Measurements from ENCODE around the gene PIP4K2B.

PIP4K2B gene

DNA sequence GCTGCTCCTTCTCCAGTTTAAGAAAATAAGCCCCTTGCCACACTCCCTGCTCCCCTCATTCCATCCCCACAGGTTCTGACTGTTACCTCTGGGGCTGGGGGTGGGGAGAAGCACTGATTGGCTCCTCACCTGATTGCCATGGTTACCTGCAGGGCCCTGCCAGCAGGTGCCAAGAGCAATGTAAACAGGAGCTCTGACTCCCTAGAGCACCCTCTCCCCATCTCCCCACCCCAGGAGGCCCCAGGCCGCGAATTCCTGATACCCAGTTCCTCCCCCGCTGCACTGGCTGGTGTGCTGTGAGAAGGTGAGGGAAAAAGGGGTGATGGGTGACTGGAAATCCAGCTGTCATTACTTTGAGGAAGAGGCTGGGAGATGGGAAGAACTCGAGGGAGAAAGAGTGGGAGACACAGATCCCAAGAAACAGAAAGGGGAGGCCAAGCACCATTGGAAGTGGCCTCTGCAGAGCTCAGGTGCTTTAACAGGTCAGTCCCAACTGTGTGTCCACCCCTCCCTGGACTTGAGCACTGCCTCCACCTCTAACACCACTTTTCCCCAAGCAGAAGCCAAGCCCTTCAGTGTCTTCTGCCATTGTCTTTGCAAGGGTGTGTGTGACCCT, 55.7 kb downstream of the PIP4K2B start:
- DNase-seq (ENCODE audit: low read depth), result no peak

- peak; percentile 56 for DNase-seq (ENCODE audit: low read depth)
Observed at GRCh38 chr17:38742411-38743308, 56.7 kb downstream of the PIP4K2B start.

DNA sequence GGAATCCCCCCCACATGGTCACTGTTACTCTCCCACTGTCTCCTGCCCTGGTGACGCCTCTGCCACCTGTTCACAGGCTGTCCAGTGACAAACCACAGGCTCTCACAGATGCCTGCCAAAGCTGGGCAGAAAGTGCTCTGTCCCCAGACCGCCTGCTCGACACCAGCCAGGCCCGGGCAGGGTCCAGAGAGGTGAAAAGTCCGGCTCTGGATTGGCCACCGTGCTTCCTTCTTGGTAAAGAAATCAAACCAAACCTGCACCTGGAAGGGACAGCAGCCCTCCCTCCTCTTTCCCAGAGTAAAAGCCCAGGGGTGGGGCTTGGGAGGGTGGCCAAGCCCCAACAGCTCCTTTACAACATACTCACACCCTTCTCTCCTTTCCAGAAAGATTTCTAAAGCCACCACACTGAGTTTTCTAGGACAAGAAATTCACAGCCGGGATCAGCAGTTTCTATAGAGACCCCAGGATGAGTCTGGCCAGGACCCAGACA, 57.4 kb downstream of the PIP4K2B start:
- DNase-seq (ENCODE audit: low read depth), result no peak

GRCh38 chr17:38741461-38741860, 57.9 kb downstream of the PIP4K2B start:
- DNase-seq (ENCODE audit: low read depth), result no peak

DNA sequence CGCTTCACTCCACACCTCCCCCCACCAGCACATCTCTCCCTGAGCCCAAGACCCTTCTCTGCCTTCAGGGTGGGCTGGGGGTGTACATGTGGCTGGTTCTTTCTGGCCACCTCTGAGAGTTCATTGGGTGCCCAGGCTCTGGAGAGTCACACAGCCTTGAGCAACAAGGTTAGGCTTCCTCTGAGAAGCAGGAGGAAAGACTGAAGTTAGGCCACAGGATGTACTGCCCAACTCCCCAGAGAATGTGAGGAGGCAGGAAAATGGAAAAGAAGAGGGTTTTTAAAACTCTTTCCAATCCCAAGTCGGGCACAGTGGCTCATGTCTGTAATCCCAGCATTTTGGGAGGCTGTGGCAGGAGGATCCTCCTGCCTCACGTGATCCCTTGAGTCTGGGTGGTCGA, 58.5 kb downstream of the PIP4K2B start:
- no peak for DNase-seq (ENCODE audit: low read depth)

DNA sequence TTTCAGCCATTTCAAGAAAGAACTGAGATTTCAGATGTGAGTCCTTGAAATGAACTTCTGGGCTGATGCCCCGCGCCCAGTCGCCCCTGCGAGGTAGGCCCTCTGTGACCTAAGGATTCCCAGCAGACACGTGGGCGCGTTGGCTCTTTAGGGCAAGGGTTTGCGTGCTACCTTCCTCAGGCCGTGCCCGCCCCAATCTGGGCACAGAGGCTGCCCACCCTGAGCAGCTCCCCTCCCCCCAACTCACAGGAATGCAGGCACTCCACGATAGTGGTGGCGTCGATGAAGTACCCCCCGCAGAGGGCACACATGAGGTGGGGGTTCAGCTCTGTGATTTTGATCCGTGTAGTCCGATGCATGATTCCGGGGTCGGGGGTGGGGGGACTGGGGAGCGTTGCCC, 59.3 kb downstream of the PIP4K2B start:
- DNase-seq (ENCODE audit: low read depth), result no peak

- DNase-seq (ENCODE audit: low read depth), result no peak
Observed at GRCh38 chr17:38739305-38739704, 60.1 kb downstream of the PIP4K2B start.

DNA sequence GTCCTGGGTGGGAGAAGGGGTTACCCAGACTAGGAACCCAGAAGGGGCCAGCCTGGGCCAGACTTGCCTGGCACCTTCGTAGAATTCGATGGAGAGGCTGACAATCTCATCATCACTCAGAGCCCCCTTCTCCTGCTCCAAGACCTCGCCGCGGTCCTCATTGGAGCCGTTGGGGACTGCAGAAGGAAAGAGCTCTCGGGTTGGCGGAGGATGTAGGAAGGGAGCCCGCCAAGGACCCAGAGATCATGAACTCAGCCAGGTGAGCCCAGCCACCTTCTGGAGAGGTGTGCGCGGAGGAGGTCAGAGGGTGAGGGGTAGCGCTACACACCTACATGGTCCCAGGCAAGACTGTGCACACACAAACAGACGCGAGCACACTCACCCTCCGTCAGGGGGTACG, 60.7 kb downstream of the PIP4K2B start:
- DNase-seq (ENCODE audit: low read depth), result no peak

GRCh38 chr17:38738007-38738662, 61.2 kb downstream of the PIP4K2B start:
- no peak for DNase-seq (ENCODE audit: low read depth)

GRCh38 chr17:38735161-38735997, 64.0 kb downstream of the PIP4K2B start:
- DNase-seq (ENCODE audit: low read depth), result no peak

GRCh38 chr17:38733982-38734973, 65.1 kb downstream of the PIP4K2B start:
- no peak for DNase-seq (ENCODE audit: low read depth)

DNA sequence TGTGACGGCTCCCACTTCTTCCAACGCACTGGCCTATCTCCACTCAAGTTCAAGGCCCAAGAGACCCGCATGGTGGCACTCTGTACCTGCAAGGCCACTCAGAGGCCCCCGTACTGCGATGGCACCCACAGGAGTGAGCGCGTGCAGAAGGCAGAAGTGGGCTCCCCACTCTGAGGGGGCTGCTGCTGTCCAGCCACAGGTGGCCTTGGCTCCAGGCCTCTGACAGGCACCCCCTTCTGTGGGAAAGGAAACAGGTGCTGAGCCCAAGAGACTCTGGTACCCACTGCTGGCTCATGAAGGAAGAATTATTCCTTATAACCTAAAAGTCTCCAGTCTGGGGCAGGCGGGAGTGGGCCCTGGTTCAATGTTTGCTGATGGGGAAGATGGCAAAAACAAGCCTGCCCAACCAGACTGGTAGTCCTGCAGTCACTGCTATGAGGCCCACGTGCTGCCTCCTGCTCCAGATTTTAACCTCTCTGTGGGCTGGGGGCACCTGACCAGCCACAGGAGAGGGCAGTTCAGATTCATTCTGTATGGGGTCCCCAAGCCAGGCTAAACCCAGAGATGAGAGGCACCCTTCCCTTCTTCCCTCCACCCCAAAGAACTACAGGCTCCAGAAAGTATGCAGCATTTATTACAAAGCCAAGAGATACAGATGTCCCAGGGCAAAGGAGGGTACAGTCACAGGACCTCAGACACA, 65.9 kb downstream of the PIP4K2B start:
- no peak for DNase-seq (ENCODE audit: low read depth)

GRCh38 chr17:38732376-38733281, 66.7 kb downstream of the PIP4K2B start:
- no peak for DNase-seq (ENCODE audit: low read depth)

GRCh38 chr17:38731526-38732294, 67.6 kb downstream of the PIP4K2B start:
- DNase-seq (ENCODE audit: low read depth), result no peak

DNA sequence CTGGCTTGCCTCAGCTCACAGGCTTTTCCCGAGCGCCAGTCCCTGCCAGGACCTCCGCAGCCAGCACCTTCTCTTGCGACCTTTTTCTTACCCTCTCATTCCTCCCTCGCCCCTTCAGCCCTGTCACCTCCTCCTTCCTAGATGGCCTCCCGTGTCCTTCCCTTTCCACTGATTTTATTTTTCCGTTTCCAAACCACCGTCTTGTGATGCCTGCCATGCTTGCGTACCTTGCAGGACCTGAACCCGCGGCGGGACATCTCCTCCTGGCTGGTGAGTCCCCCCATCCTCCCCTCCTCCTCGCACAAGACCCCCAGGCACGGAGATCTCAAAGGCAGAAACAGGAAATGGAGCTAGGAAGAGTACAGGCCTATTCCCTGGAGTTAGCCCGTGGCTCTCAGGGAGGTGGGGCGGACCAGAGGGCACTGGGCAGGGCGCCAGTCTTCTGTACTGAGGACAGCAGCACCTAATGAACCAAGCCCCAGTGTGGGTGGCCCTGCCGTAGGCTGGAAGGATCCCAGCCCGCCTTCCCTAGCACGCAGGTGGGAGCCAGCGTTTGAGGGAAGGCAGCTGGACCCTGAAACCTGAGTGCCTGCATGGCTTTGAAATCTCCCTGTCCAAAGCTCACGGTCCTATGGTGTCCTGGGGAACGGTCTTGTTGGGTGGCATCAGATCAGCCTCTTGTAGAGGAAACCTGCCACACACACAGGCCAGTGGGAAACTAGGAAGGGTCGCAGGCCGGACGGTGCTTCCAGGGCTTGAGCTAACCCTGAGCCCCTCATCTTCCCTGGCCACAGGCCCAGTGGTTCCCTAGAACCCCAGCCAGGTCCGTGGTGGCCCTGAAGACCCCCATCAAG, 68.6 kb downstream of the PIP4K2B start:
- no peak for DNase-seq (ENCODE audit: low read depth)

DNA sequence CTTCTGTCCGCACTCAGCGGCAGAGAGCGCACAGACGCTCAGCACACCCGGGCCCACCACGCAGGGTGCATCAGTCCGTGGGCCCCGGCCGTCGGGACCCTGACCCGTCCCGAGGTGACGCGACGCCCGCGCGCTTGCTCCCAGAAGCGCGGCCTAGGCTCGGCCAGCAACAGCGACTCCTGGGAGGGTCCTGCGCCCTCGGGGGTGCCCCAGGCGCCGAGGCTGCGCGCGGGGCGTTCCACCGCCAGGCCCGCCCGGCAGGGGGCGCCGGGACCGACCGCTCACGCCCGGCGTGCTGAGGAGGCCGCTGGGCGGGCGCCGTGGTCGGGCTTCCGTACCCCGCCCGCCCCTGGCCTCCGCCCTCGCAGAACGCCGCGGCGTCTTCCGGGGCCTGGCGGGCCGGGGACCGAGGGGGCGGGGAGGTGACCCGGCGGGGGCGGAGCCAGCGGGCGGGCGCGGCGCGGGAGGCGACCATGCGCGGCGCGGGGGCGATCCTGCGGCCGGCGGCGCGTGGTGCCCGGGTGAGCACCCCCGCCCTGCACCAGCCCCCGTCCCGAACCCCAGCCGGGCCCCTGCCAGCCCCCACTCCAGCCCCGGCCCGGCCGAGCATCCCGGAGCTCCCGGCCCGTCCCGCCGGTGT, 69.3 kb downstream of the PIP4K2B start, which contains the start of gene CISD3:
CISD3 (plus strand) TSS at position 456 of the 640 bp plus-strand sequence; CDS start at position 474, 18 bp downstream.
- DNase-seq (ENCODE audit: low read depth), result no peak

Measured in non-pigmented ciliary epithelial cell (primary cell).